ENCODE results near the gene TTC12.

Gene TTC12

DNA sequence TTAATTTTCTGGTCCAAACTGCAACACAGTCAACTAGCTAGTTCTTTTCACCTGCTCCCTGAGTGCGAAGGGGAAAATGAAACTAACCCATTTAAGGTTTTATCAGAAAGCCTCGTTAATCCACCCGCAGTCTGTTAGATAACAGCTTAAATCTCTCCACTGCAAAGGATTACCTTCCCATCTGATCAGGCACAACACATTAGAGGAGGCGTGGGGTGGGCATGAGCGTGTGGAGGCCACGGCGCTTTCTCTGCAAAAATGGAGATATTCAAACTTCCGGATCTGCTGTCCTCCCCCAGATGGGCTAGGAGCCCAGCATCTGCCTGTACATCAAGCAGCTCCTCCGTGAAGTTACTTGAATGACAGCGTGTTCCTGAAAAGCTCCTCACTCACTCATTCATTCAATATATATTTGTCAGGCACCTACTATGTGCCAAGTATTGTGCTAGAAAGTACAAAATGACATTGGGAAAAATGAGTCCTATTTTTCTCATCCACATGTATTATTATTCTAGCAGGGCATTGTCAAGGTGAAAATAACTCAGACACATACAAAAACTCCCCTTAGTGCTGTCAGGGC is 59.7 kb downstream of the TTC12 start:
- TF ChIP-seq EGR1 (IDR thresholded peaks at IDR 0.05) (no peak), REST (IDR thresholded peaks at IDR 0.05; ENCODE audit: low read depth) (no peak), TEAD4 (IDR thresholded peaks at IDR 0.05) (no peak), CREB1 (IDR thresholded peaks at IDR 0.05; ENCODE audit: low read depth) (no peak), CEBPB (IDR thresholded peaks at IDR 0.05) (no peak)
- TF ChIP-seq, protein P1, sequence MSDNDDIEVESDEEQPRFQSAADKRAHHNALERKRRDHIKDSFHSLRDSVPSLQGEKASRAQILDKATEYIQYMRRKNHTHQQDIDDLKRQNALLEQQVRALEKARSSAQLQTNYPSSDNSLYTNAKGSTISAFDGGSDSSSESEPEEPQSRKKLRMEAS (IDR thresholded peaks at IDR 0.05) = no peak
- TF ChIP-seq, protein P2, sequence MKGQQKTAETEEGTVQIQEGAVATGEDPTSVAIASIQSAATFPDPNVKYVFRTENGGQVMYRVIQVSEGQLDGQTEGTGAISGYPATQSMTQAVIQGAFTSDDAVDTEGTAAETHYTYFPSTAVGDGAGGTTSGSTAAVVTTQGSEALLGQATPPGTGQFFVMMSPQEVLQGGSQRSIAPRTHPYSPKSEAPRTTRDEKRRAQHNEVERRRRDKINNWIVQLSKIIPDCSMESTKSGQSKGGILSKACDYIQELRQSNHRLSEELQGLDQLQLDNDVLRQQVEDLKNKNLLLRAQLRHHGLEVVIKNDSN (IDR thresholded peaks at IDR 0.05) = no peak

DNA sequence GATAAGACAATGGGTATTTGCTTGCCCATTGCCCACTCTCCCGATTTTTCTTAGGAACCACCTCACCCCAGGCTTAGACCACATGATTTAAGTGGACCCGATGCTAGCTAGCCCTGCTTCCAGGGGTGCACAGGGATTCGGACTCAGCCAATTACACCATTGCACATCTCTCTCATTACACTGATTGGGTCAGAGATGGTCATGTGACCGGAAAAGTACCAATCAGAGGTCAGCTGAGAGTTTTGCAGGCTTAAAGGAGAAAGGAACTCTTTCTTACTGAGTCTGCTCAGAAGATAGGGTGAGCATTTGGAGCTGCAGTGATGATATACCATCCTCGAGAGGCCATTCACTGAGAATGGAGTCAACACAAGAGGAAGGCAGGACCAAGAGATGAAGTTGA is 61.0 kb downstream of the TTC12 start:
- TF ChIP-seq YY1 (IDR thresholded peaks at IDR 0.05; ENCODE audit: low read depth) = no peak
- TF ChIP-seq, protein P2 (IDR thresholded peaks at IDR 0.05) = peak; percentile 60

DNA sequence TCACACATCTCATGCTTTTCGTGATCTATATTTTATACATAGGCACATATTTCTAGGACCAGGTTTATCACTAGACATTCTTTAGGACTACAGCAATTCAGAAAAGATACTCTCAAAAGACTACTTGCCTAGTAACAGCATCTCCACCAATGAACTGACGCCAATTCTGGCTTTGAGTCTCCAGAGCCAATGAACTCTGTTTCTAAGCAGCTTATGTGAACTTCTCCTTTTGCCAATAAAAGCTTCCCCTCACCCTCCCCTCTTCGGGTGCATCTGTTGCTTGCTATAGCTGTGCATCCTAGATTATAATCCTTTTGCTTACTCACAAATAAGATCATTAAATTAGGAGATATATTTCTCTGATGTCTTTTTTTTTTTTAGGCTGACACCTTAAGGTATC is 61.8 kb downstream of the TTC12 start:
- TF ChIP-seq FOXM1 (IDR thresholded peaks at IDR 0.05; ENCODE audit: borderline replicate concordance, low read depth) (no peak), CEBPB (IDR thresholded peaks at IDR 0.05) (no peak), CREB1 (IDR thresholded peaks at IDR 0.05; ENCODE audit: low read depth) (no peak), EP300 (IDR thresholded peaks at IDR 0.05; ENCODE audit: borderline replicate concordance) (no peak), REST (IDR thresholded peaks at IDR 0.05; ENCODE audit: low read depth) (no peak), ZBTB7A (IDR thresholded peaks at IDR 0.05; ENCODE audit: low read depth) (no peak), TCF12 (IDR thresholded peaks at IDR 0.05; ENCODE audit: low read depth) (no peak), NFIC (IDR thresholded peaks at IDR 0.05) (no peak), YY1 (IDR thresholded peaks at IDR 0.05; ENCODE audit: low read depth) (no peak), TEAD4 (IDR thresholded peaks at IDR 0.05) (no peak), EGR1 (IDR thresholded peaks at IDR 0.05) (no peak), TAF1 (IDR thresholded peaks at IDR 0.05; ENCODE audit: low read depth) (no peak), RAD21 (IDR thresholded peaks at IDR 0.05; ENCODE audit: low read depth) (no peak)
- TF ChIP-seq, protein P1 (IDR thresholded peaks at IDR 0.05) = no peak
- TF ChIP-seq, protein P2 (IDR thresholded peaks at IDR 0.05) = no peak

GRCh38 chr11:113377681-113378412 is 63.5 kb downstream of the TTC12 start:
- TF ChIP-seq, protein P2 (IDR thresholded peaks at IDR 0.05) = peak; percentile 41; the same call in 1 of the 2 replicates
- TF ChIP-seq YY1 (IDR thresholded peaks at IDR 0.05; ENCODE audit: low read depth) (no peak), CEBPB (IDR thresholded peaks at IDR 0.05) (no peak)

GRCh38 chr11:113378692-113379091 is 64.3 kb downstream of the TTC12 start:
- TF ChIP-seq CEBPB (IDR thresholded peaks at IDR 0.05) = no peak
- no peak for TF ChIP-seq EGR1 (IDR thresholded peaks at IDR 0.05)
- no peak for TF ChIP-seq TCF12 (IDR thresholded peaks at IDR 0.05; ENCODE audit: low read depth)
- TF ChIP-seq, protein P1 (IDR thresholded peaks at IDR 0.05) = no peak
- TF ChIP-seq, protein P2 (IDR thresholded peaks at IDR 0.05) = no peak
- TF ChIP-seq TEAD4 (IDR thresholded peaks at IDR 0.05) = no peak
- TF ChIP-seq EP300 (IDR thresholded peaks at IDR 0.05; ENCODE audit: borderline replicate concordance) = no peak
- no peak for TF ChIP-seq YY1 (IDR thresholded peaks at IDR 0.05; ENCODE audit: low read depth)

Measured in Ishikawa (cell line).